NOMO-1 (cell line): ENCODE results near the gene HCRT.

Experiments
- DNase-seq, 2 experiments: peaks; one replicate each; lab custom pipeline; 2025; ENCODE audit not compliant: unreplicated experiment in 2 of 2; lab: John Stamatoyannopoulos, UW

Gene HCRT

GRCh38 chr17:42180922-42181850 lies 4.1 kb downstream of the HCRT start, which contains the start of gene KCNH4:
Gene KCNH4, minus strand, starts transcription at chr17:42181142. Its CDS starts 197 bp downstream, at chr17:42180945.
- peak; percentile 69 to 83 for DNase-seq

DNA sequence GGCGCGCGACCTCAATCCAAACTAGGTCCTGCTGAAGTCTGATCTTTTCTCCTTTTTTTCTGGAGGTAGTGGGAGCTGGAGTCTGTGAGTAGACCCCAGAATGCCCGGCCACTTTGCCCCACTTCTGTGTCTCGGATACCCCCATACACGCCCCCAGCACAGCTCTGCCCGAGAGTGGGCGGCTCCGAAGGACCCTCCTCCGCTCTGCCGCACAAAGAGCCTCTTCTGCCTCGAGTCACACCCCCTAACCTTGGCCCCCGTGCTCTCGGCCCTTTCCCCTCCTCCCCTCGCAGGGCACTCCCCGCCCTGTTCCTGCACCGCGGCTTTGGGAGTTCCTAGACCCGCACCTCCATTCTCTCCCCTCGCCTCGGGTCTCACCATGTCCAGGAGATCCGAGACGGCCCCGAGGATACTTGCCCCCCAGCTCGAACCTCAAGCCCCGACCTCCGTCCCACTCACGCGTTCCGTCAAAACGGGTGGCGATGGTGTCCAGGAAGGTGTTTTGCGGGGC lies 4.8 kb downstream of the HCRT start:
- DNase-seq: no peak

GRCh38 chr17:42179911-42180410 lies 5.3 kb downstream of the HCRT start:
- peak in 1 of 2 experiments; percentile 15 for DNase-seq

GRCh38 chr17:42179335-42179734 lies 5.9 kb downstream of the HCRT start:
- no peak for DNase-seq

GRCh38 chr17:42178817-42179216 lies 6.4 kb downstream of the HCRT start:
- no peak for DNase-seq

DNA sequence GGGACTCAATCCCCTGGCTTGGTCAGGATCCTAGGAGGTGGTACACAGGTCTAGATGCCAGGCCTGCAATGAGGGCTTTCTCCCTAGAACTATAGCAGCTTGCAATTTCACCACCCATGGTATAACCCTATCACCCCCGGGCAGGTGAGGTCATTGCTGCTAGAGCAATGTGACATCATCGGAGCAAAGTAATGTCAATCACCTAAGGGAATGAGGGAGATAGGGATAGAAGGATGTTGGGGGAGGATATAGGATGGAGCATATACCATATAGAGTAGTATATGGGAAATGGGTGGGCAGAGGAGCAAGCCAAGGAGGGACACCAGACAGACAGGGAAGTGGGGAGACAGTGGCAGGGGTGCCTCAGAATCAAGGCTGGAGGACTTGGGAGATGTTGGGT lies 7.6 kb downstream of the HCRT start:
- no peak for DNase-seq

- no peak for DNase-seq
These were observed 11.0 kb downstream of the HCRT start for GRCh38 chr17:42174126-42174783.

DNA sequence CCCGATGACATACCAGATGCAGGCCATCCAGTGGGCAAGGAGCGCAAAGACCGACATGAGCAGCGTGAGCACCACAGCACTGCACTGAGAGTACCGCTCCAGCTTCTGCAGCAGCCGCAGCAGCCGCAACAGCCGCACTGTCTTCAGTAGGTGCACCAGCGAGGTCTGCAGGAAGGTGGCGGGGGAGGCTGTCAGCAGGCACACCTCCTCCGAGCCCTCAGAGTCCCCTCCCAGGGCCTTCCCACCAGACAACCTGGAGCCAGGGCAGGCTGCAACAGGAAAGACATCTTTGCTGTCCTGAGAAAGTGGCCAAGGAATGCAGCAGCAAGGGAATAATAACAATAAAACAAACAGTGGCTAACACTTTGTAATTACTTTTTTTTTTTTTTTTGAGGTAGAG lies 13.4 kb downstream of the HCRT start:
- DNase-seq: no peak

- no peak for DNase-seq
These were observed 15.9 kb downstream of the HCRT start for GRCh38 chr17:42169351-42169750.

DNA sequence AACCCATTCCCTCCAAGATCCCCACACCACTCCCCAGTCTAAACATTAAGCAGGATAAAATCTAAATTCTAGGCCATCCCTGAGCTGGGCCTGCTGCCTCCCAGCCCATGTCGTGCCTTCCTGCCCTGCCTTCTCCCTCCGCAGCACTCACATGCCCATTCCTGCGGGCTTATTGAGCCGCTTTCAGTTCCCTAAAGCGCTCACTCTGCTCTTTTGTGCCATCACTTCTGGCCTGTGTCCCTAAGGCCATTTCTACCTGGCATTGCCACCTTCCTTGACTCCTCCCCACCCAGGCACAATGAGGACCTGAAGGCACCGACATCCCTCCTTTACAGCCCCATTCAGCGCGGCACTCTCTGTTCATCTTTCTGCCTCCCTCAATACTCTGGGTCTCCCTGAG lies 17.4 kb downstream of the HCRT start:
- DNase-seq: peak; percentile 19 to 26

DNA sequence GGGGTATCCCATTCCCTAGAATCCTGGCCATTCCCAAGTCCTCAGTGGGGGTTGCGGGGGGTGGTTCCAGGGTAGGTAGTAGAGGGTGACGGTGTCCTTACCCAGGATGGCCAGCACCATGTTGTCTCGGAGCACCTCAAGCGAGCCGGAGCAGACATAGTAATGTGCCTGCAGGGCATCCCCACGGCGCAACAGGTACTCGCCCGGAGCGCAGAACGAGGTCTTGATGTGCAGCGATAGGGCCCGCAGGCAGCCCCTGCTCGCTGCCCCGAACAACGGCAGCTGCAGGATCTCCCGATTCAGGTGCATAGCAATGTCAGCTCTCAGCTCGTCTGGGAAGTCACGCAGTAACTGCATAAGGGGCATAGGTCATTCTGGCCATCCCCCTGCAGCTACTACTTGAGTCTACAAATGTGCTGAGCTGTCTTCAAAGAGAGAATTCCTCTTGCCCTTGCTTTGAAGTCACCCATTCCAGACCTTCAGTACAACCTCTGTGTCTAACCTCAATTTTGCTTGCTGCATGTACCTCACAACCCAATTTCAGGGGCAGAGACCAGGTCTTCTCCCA lies 19.0 kb downstream of the HCRT start:
- no peak for DNase-seq

DNA sequence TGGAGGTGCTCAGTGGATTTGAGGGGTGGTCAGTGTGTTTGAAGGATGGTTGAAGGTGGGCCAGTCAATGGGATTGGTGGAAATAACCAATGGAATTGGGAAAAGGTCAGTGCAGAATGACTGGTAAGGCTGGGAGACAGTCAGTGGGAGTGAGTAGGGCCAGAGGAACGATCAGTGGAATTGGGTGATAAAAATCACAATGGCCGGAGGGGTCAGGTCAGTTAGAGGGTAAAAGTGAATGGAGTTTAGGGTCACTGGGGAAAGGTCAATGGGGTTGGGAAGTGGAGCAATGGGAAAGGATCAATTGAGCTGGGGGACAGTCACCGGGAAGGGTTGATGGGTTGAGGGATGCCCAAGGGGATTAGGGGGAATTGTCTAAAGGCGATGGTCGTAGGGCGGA lies 19.5 kb downstream of the HCRT start:
- DNase-seq: no peak

GRCh38 chr17:42163696-42164407 lies 21.4 kb downstream of the HCRT start:
- DNase-seq: no peak

- no peak for DNase-seq
These were observed 22.1 kb downstream of the HCRT start for GRCh38 chr17:42163113-42163512.

- no peak for DNase-seq
These were observed 24.7 kb downstream of the HCRT start for GRCh38 chr17:42160531-42160910.

GRCh38 chr17:42159796-42160530 lies 25.3 kb downstream of the HCRT start:
- no peak for DNase-seq

- DNase-seq: no peak
These were observed 29.6 kb downstream of the HCRT start for GRCh38 chr17:42155614-42156045.

- DNase-seq: peak; percentile 13 to 25
These were observed 31.1 kb downstream of the HCRT start for GRCh38 chr17:42153919-42154742.
